Muscle of leg (tissue), 11 donors: Measurements from ENCODE around the gene EML6. TPM values are rescaled to one million over a fixed set of nuclear protein-coding genes. Genes with fewer than 3 reads are reported as not detected.

Source experiments
- DNase-seq: peaks from one replicate; pipeline ENCODE4 v3.0.0; 2013
- H3K27ac ChIP-seq: one replicate; pipeline ENCODE4 v1.5.1; 2013; ENCODE audit warnings: mild to moderate bottlenecking, low read length, control low read depth
- H3K27me3 ChIP-seq: one replicate; pipeline ENCODE4 v1.6.1; 2013; ENCODE audit warnings: low read length; ENCODE audit not compliant: control insufficient read depth, insufficient read depth
- H3K36me3 ChIP-seq: one replicate; pipeline ENCODE4 v1.6.1; 2013; ENCODE audit warnings: low read length; ENCODE audit not compliant: control insufficient read depth, insufficient read depth
- H3K4me1 ChIP-seq: one replicate; pipeline ENCODE4 v1.6.1; 2013; ENCODE audit warnings: low read length; ENCODE audit not compliant: control insufficient read depth, insufficient read depth
- H3K4me3 ChIP-seq: one replicate; pipeline ENCODE4 v1.5.1; 2013; ENCODE audit warnings: low read length, control low read depth
- H3K9me3 ChIP-seq: replicated peaks from 2 replicates; pipeline ENCODE4 v1.6.1; 2013; ENCODE audit warnings: low read depth, low read length; ENCODE audit not compliant: control insufficient read depth
- WGBS: methylation state at CpG from one replicate; pipeline ENCODE4 v1.1.5; 2013; ENCODE audit warnings: missing lambda C conversion rate; ENCODE audit not compliant: insufficient coverage; 5-methylcytosine and 5-hydroxymethylcytosine counted together
- polyA plus RNA-seq, 8 donors: library from polyadenylated mRNA; unstranded; fragments of 120-200 nt; gene quantifications; one replicate each; pipeline versions ENCODE4 v1.2.1 to v1.2.3, GENCODE V29; 2013; ENCODE audit warnings: inconsistent platforms in 1 of 8, low replicate concordance in 1 of 8; ENCODE audit not compliant: insufficient read length in 8 of 8, insufficient read depth in 1 of 8
- total RNA-seq: library from RNA; stranded (reverse); fragments of 120-200 nt; gene quantifications from one replicate; pipeline ENCODE4 v1.2.4, GENCODE V29; 2013

The EML6 gene
- total and polyA plus RNA-seq, 9 donors: 11.2 to 32.1 (median 18.8) TPM

- Histone ChIP-seq H3K27me3 (peaks cover 3% of the 10 kb centered on the region), H3K36me3 (no peaks in the 10 kb centered on the region), H3K4me1 (no peaks in the 10 kb centered on the region), H3K9me3 (no peaks in the 10 kb centered on the region), H3K27ac (no peak overlapping the region), H3K4me3 (no peak overlapping the region)
- WGBS: no CpG with 5 or more reads among the region's 3 CpGs
- no peak for DNase-seq
Measured at GRCh38 chr2:54810246-54810645, 86.8 kb downstream of the EML6 start.

DNA sequence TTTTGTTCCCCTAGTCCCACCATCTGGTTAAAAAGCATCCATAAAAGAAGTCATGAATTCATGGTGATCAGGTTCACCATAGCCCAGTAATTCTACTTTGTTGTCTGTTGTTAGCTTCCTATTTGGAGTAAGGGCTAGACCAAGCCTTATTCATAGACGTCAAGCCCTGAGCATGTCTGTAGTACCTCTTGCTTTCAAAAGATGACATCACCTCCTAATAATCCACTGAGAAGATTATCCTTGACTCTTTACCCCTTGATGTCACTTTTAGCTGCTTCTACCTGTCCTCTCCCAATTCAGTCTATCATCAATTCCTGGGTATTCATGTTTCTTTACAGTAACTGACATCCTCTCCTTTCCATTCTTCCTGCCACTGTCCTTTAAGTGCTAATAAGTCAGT is 90.1 kb downstream of the EML6 start:
- WGBS: 56% methylated on average over 1 of the region's 1 CpG
- no peak for DNase-seq
- no peaks in the 10 kb centered on the region for H3K36me3 ChIP-seq
- H3K27ac ChIP-seq: no peak overlapping the region
- H3K27me3 ChIP-seq: peaks cover 3% of the 10 kb centered on the region
- H3K9me3 ChIP-seq: no peaks in the 10 kb centered on the region
- H3K4me3 ChIP-seq: no peak overlapping the region
- H3K4me1 ChIP-seq: no peaks in the 10 kb centered on the region

DNA sequence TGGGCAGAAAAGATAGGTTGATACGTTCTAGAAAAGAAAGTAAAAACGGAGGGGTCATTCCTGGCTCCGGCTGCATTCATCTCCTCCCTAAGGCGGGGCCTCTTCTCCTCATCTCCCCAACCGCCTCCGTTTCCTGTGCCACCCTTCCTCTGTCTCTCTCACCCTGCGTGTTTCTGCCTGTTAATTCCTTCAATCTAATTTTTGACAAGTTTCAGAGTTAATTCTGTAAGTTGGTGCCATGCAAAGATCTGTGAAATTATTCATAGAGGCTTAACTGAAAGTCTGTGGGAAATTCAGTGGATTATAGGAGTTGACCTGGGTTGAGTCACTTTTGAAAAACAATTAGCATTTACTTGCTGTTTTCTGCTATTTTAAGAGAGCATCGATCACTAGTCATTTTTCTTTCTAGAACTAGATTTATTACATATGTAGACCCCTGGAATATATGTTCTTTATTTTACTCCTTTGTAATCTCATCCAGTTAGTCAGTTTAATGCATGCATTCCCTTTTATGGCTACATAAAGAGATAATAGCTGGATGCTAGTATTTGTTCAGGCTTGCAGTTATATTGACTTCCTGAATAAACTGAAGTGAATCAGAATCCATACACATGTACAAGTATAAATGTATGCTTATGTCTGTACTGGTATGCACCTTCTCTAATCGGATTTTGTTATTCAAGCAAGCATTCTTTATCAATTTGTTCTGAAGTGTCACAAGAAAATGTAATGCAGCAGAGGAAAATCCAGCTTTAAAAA is 91.1 kb downstream of the EML6 start:
- H3K9me3 ChIP-seq: no peaks in the 10 kb centered on the region
- no peak overlapping the region for H3K4me3 ChIP-seq
- H3K27ac ChIP-seq: no peak overlapping the region
- 80% methylated on average over 2 of the region's 9 CpGs for WGBS
- peaks cover 3% of the 10 kb centered on the region for H3K27me3 ChIP-seq
- no peaks in the 10 kb centered on the region for H3K4me1 ChIP-seq
- H3K36me3 ChIP-seq: no peaks in the 10 kb centered on the region
- DNase-seq: no peak

GRCh38 chr2:54815148-54815539 is 91.7 kb downstream of the EML6 start:
- peaks cover 3% of the 10 kb centered on the region for H3K27me3 ChIP-seq
- no peak overlapping the region for H3K27ac ChIP-seq

GRCh38 chr2:54818226-54818625 is 94.8 kb downstream of the EML6 start:
- H3K27ac ChIP-seq: no peak overlapping the region
- DNase-seq: no peak
- H3K36me3 ChIP-seq: no peaks in the 10 kb centered on the region
- no peaks in the 10 kb centered on the region for H3K9me3 ChIP-seq
- no peaks in the 10 kb centered on the region for H3K4me1 ChIP-seq
- no peak overlapping the region for H3K4me3 ChIP-seq
- H3K27me3 ChIP-seq: peaks cover 3% of the 10 kb centered on the region
- 62% methylated on average over 2 of the region's 2 CpGs for WGBS

More at GRCh38 chr2:54815148-54815539, 91.7 kb downstream of the EML6 start:
- no peak overlapping the region for H3K4me3 ChIP-seq
- no peaks in the 10 kb centered on the region for H3K9me3 ChIP-seq
- WGBS: no CpG with 5 or more reads among the region's 1 CpG
- DNase-seq: no peak
- no peaks in the 10 kb centered on the region for H3K4me1 ChIP-seq
- H3K36me3 ChIP-seq: no peaks in the 10 kb centered on the region

- no CpG with 5 or more reads among the region's 3 CpGs for WGBS
- no peaks in the 10 kb centered on the region for H3K36me3 ChIP-seq
- no peaks in the 10 kb centered on the region for H3K4me1 ChIP-seq
- DNase-seq: no peak
- no peak overlapping the region for H3K27ac ChIP-seq
- no peak overlapping the region for H3K4me3 ChIP-seq
- no peaks in the 10 kb centered on the region for H3K27me3 ChIP-seq
- H3K9me3 ChIP-seq: no peaks in the 10 kb centered on the region
Measured at GRCh38 chr2:54820558-54820957, 97.1 kb downstream of the EML6 start.

DNA sequence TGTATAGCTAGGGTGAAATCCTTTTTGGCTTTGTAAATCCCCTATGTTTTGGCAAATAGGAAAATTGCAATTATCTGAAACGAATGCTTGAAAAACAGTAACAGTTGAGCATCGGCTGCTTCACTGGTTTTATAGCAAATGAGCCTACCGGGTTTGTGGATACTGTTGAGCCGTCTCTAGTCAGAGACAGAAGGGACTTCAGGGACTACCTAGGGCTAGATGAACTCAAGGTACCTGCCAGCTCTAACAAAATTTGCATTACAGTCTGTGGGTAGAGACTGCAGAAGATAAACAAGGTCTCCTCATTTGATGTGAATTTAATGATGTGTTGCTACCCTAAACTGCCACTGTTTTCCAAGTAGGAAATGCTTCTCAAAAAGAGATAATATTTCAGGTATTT is 101.1 kb downstream of the EML6 start:
- Histone ChIP-seq H3K4me1 (no peaks in the 10 kb centered on the region), H3K9me3 (no peaks in the 10 kb centered on the region), H3K4me3 (no peak overlapping the region), H3K27ac (no peak overlapping the region), H3K36me3 (no peaks in the 10 kb centered on the region), H3K27me3 (no peaks in the 10 kb centered on the region)
- DNase-seq: no peak
- WGBS: no CpG with 5 or more reads among the region's 4 CpGs

GRCh38 chr2:54830546-54830945 is 107.1 kb downstream of the EML6 start:
- no peak overlapping the region for H3K27ac ChIP-seq
- H3K4me1 ChIP-seq: no peaks in the 10 kb centered on the region
- DNase-seq: no peak
- 84% methylated on average over 8 of the region's 8 CpGs for WGBS
- H3K4me3 ChIP-seq: no peak overlapping the region
- H3K36me3 ChIP-seq: no peaks in the 10 kb centered on the region
- no peaks in the 10 kb centered on the region for H3K9me3 ChIP-seq
- H3K27me3 ChIP-seq: no peaks in the 10 kb centered on the region

GRCh38 chr2:54831480-54831879 is 108.0 kb downstream of the EML6 start:
- no peaks in the 10 kb centered on the region for H3K36me3 ChIP-seq
- no peak for DNase-seq

GRCh38 chr2:54834721-54835120 is 111.3 kb downstream of the EML6 start:
- Histone ChIP-seq H3K4me3 (no peak overlapping the region), H3K27me3 (no peaks in the 10 kb centered on the region), H3K9me3 (no peaks in the 10 kb centered on the region), H3K27ac (no peak overlapping the region), H3K4me1 (peaks cover 2% of the 10 kb centered on the region), H3K36me3 (no peaks in the 10 kb centered on the region)
- no peak for DNase-seq
- WGBS: 94% methylated on average over 4 of the region's 5 CpGs

More at GRCh38 chr2:54831480-54831879, 108.0 kb downstream of the EML6 start:
- Histone ChIP-seq H3K4me3 (no peak overlapping the region), H3K27me3 (no peaks in the 10 kb centered on the region), H3K4me1 (no peaks in the 10 kb centered on the region), H3K9me3 (no peaks in the 10 kb centered on the region), H3K27ac (no peak overlapping the region)
- 92% methylated on average over 8 of the region's 9 CpGs for WGBS

DNA sequence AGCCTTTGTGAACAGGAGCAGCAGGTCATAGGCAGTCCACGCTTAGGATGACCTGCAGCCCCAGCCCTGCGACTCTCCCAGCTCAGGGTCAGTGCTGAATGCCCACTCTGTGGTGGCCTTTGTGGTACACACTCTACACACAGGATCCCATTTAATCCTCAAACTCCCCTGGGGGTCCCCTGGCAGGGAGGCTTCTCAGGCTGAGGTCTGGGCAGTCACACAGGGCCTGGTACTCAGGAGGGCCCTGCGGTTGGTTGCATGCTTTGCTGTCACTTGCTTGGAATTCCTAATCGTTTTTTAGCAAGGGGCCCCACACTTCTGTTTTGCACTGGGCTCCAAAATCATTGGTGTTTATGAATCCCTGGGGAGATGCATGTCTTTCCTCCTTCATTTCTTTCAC is 113.0 kb downstream of the EML6 start:
- H3K4me1 ChIP-seq: peaks cover 2% of the 10 kb centered on the region
- WGBS: 80% methylated on average over 3 of the region's 4 CpGs
- DNase-seq: no peak
- no peaks in the 10 kb centered on the region for H3K27me3 ChIP-seq
- H3K9me3 ChIP-seq: no peaks in the 10 kb centered on the region
- no peaks in the 10 kb centered on the region for H3K36me3 ChIP-seq
- no peak overlapping the region for H3K4me3 ChIP-seq
- no peak overlapping the region for H3K27ac ChIP-seq
